ENCODE results near the gene IGSF8. TPM values are rescaled to one million over a fixed set of nuclear protein-coding genes. Genes with fewer than 3 reads are reported as not detected.

IGSF8 gene
- total and polyA plus RNA-seq, 2 donors (not counting 3 experiments of a cell fraction or from before 2014, with no cell fraction given), result 9.5 to 17.5 TPM

GRCh38 chr1:160095382-160096105 is 2.9 kb downstream of the IGSF8 start:
- dilution Hi-C loops (cut with MboI; ENCODE audit: extremely low pct_ligation_motif_present, low sequenced_read_pairs), result no loop called here
- CTCF ChIA-PET, result interaction anchor here (0.5 to 3.8 kb wide), 4 partner anchors 9 to 975 kb away, joined by 3 to 43 read pairs (median 4); no protein-coding TSS in a partner anchor
- FAIRE-seq, result no peak

DNA sequence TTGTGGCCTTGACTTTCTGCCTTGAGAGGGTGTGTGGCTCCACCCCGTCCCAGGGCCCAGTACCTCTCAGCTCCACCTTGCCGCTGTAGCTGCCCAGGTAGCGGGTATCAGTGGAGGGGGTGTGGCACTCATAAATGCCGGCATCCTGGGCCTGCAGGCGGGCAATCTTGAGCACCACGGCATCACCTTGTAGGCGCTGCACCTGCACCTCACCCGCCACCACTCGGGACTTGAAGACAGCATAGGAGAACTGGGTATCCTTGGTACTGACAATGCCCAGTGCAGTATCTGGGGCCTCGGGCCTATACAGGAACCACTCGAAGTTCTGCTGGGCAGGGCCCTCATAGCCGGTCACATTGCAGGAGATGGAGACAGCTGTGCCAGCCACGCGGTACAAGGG is 3.6 kb downstream of the IGSF8 start:
- Histone ChIP-seq H3K9me3 (replicated peaks; ENCODE audit: control insufficient read depth, insufficient read depth, low read length) (no peaks in the 10 kb centered on the region), H3K79me2 (ENCODE audit: control insufficient read depth, insufficient read depth, low read length) (no peaks in the 10 kb centered on the region), H3K4me3 (replicated peaks in 1 of 3; ENCODE audit: insufficient read depth in 1 of 3, low read depth in 1 of 3, low read length in 3 of 3) (no peak overlapping the region), H4K20me1 (replicated peaks; ENCODE audit: control insufficient read depth, extremely low read depth, insufficient read depth, low read length) (no peaks in the 10 kb centered on the region), H3K4me1 (ENCODE audit: control insufficient read depth, extremely low read depth, insufficient read depth, low read length) (peaks cover 7% of the 10 kb centered on the region), H3K27ac (ENCODE audit: insufficient read depth, low read depth, low read length) (no peak overlapping the region), H3K36me3 (ENCODE audit: control insufficient read depth in 2 of 2, extremely low read depth in 1 of 2, insufficient read depth in 2 of 2, low read length in 2 of 2) (no peaks in the 10 kb centered on the region), H3K9me1 (replicated peaks; ENCODE audit: control insufficient read depth, extremely low read depth, insufficient read depth, low read length) (no peaks in the 10 kb centered on the region), H3K27me3 (ENCODE audit: control insufficient read depth in 2 of 2, insufficient read depth in 2 of 2, low read length in 2 of 2) (no peaks in the 10 kb centered on the region), H3K4me2 (ENCODE audit: insufficient read depth, low read length) (no peak overlapping the region), H2AFZ (ENCODE audit: low read depth, low read length) (no peak overlapping the region), H3K9ac (replicated peaks; ENCODE audit: extremely low read depth, insufficient read depth, low read length) (no peak overlapping the region)
- TF ChIP-seq POLR2A (IDR thresholded peaks at IDR 0.05; ENCODE audit: low read depth, low read length) (no peak), GATA2 (IDR thresholded peaks at IDR 0.05; ENCODE audit: insufficient read depth, insufficient read length, low read depth, low read length) (no peak), MYC (IDR thresholded peaks at IDR 0.05; ENCODE audit: low read depth, low read length) (no peak), EZH2 (IDR thresholded peaks at IDR 0.05; ENCODE audit: borderline replicate concordance, low read depth, low read length, severe bottlenecking) (no peak), FOS (IDR thresholded peaks at IDR 0.05; ENCODE audit: borderline replicate concordance, insufficient read depth, low read length) (no peak), JUN (IDR thresholded peaks at IDR 0.05; ENCODE audit: borderline replicate concordance, insufficient read depth, insufficient read length, low read depth) (no peak), POLR2AphosphoS5 (IDR thresholded peaks at IDR 0.05; ENCODE audit: insufficient read depth, low read depth, low read length) (no peak)
- TF ChIP-seq, protein P1, sequence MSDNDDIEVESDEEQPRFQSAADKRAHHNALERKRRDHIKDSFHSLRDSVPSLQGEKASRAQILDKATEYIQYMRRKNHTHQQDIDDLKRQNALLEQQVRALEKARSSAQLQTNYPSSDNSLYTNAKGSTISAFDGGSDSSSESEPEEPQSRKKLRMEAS (IDR thresholded peaks at IDR 0.05; ENCODE audit: insufficient read depth, insufficient read length), result no peak
- TF ChIP-seq, protein P2, sequence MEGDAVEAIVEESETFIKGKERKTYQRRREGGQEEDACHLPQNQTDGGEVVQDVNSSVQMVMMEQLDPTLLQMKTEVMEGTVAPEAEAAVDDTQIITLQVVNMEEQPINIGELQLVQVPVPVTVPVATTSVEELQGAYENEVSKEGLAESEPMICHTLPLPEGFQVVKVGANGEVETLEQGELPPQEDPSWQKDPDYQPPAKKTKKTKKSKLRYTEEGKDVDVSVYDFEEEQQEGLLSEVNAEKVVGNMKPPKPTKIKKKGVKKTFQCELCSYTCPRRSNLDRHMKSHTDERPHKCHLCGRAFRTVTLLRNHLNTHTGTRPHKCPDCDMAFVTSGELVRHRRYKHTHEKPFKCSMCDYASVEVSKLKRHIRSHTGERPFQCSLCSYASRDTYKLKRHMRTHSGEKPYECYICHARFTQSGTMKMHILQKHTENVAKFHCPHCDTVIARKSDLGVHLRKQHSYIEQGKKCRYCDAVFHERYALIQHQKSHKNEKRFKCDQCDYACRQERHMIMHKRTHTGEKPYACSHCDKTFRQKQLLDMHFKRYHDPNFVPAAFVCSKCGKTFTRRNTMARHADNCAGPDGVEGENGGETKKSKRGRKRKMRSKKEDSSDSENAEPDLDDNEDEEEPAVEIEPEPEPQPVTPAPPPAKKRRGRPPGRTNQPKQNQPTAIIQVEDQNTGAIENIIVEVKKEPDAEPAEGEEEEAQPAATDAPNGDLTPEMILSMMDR (IDR thresholded peaks at IDR 0.05; ENCODE audit: extremely low read depth in 1 of 2, insufficient read depth in 1 of 2, low read depth in 1 of 2, low read length in 2 of 2), result no peak
- dilution Hi-C loops (cut with MboI; ENCODE audit: extremely low pct_ligation_motif_present, low sequenced_read_pairs) (no loop called here), intact Hi-C loops (cut with micrococcal nuclease) (loop anchor here (5.0 kb wide), 1 partner anchor 158 kb away; no protein-coding TSS in a partner anchor)
- BruUV-seq (replicated peaks), result no TSS peak
- ChIA-PET POLR2A (no interaction called here), CTCF (interaction anchor here (2.2 kb wide), 1 partner anchor 16 kb away, joined by 5 read pairs; no protein-coding TSS in a partner anchor)
- DNase-seq (ENCODE audit: low read depth, low spot score) (no peak), FAIRE-seq (no peak)

More at GRCh38 chr1:160095382-160096105, 2.9 kb downstream of the IGSF8 start:
- peaks cover 7% of the 10 kb centered on the region for H3K4me1 ChIP-seq (ENCODE audit: control insufficient read depth, extremely low read depth, insufficient read depth, low read length)
- no peak overlapping the region for H3K9ac ChIP-seq (replicated peaks; ENCODE audit: extremely low read depth, insufficient read depth, low read length)
- H3K9me3 ChIP-seq (replicated peaks; ENCODE audit: control insufficient read depth, insufficient read depth, low read length), result no peaks in the 10 kb centered on the region
- no TSS peak for BruUV-seq (replicated peaks)
- TF ChIP-seq, protein P2 (IDR thresholded peaks at IDR 0.05; ENCODE audit: extremely low read depth in 1 of 2, insufficient read depth in 1 of 2, low read depth in 1 of 2, low read length in 2 of 2), result no peak
- TF ChIP-seq POLR2AphosphoS5 (IDR thresholded peaks at IDR 0.05; ENCODE audit: insufficient read depth, low read depth, low read length), result no peak
- TF ChIP-seq GATA2 (IDR thresholded peaks at IDR 0.05; ENCODE audit: insufficient read depth, insufficient read length, low read depth, low read length), result no peak
- intact Hi-C loops (cut with micrococcal nuclease), result loop anchor here (5.0 kb wide), 1 partner anchor 158 kb away; no protein-coding TSS in a partner anchor
- H3K9me1 ChIP-seq (replicated peaks; ENCODE audit: control insufficient read depth, extremely low read depth, insufficient read depth, low read length), result no peaks in the 10 kb centered on the region
- no peak overlapping the region for H2AFZ ChIP-seq (ENCODE audit: low read depth, low read length)
- no peaks in the 10 kb centered on the region for H3K27me3 ChIP-seq (ENCODE audit: control insufficient read depth in 2 of 2, insufficient read depth in 2 of 2, low read length in 2 of 2)
- H3K79me2 ChIP-seq (ENCODE audit: control insufficient read depth, insufficient read depth, low read length), result no peaks in the 10 kb centered on the region
- no peak for DNase-seq (ENCODE audit: low read depth, low spot score)
- H3K4me2 ChIP-seq (ENCODE audit: insufficient read depth, low read length), result no peak overlapping the region
- no peaks in the 10 kb centered on the region for H3K36me3 ChIP-seq (ENCODE audit: control insufficient read depth in 2 of 2, extremely low read depth in 1 of 2, insufficient read depth in 2 of 2, low read length in 2 of 2)
- H3K4me3 ChIP-seq (replicated peaks in 1 of 3; ENCODE audit: insufficient read depth in 1 of 3, low read depth in 1 of 3, low read length in 3 of 3), result no peak overlapping the region
- no peak overlapping the region for H3K27ac ChIP-seq (ENCODE audit: insufficient read depth, low read depth, low read length)
- no peaks in the 10 kb centered on the region for H4K20me1 ChIP-seq (replicated peaks; ENCODE audit: control insufficient read depth, extremely low read depth, insufficient read depth, low read length)
- POLR2A ChIA-PET, result no interaction called here
